ENCODE results near the gene AHCYL1. TPM values are rescaled to one million over a fixed set of nuclear protein-coding genes. Genes with fewer than 3 reads are reported as not detected.

AHCYL1 gene
- total RNA-seq, 1 experiment from 2014 or later, result 92.0 TPM

GRCh38 chr1:110070282-110070669 lies 85.7 kb downstream of the AHCYL1 start:
- ATAC-seq, result no peak

DNA sequence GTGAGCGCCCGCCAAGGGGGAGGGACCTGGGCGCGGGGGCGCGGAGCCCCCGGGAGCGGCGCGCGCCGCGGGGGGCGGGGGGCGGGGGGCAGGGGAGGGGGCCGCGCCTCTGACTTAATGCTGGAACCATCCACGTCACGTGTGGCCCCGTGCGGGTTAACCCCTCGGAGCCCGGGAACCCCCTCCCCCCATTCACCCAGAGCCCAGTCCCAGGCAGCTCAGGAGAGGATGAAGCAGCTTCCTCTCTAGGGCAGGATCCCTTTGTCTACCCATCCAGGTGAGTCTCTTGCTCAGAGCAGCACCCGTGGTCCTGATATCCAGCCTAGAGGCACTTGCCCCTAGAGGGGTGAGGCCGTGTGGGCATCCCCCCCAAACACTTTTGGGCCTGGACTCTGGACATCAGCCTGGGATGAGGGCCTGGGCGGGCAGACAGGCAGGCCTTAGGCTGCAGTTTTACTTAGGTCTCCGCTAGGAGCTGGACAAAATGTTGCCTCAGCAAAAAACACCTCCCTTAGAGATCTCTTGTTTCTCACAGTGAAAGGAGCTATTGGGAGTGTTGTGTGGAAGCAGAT lies 86.2 kb downstream of the AHCYL1 start, which contains the start of gene ALX3:
Gene ALX3, minus strand, starts transcription at position 2 of the 572 bp plus-strand sequence. CDS start 60 bp downstream, outside the sequence.
- no peak within 1 kb of the TSS for H3K4me2 ChIP-seq (ENCODE audit: low read length)
- no peaks in the 10 kb centered on the region for H3K9me3 ChIP-seq (ENCODE audit: control insufficient read depth in 1 of 2, insufficient read depth in 1 of 2, low read depth in 1 of 2, low read length in 2 of 2)
- ChIA-PET RAD21 (ENCODE audit: low non-redundant PET in 1 of 2, low total read pairs in 2 of 2, uncharacterized antibody in 2 of 2, unreplicated experiment in 2 of 2) (no interaction called here), POLR2A (no interaction called here), CTCF (interaction anchor here (2.0 to 3.6 kb wide), 2 partner anchors 11 to 17 kb away, joined by 5 to 14 read pairs; no protein-coding TSS in a partner anchor)
- no peaks in the 10 kb centered on the region for H3K36me3 ChIP-seq (ENCODE audit: control insufficient read depth in 1 of 2, insufficient read depth in 2 of 2, low read length in 2 of 2)
- no peak for DNase-seq (ENCODE audit: low read depth, low spot score)
- no peak within 1 kb of the TSS for H3K4me3 ChIP-seq (replicated peaks in 1 of 2; ENCODE audit: low read depth in 1 of 2, low read length in 2 of 2)
- H3K9me2 ChIP-seq (ENCODE audit: insufficient read depth), result no peaks in the 10 kb centered on the region
- no peaks in the 10 kb centered on the region for H3K27me3 ChIP-seq (ENCODE audit: insufficient read depth, low read length)
- no peaks in the 10 kb centered on the region for H3K79me2 ChIP-seq (ENCODE audit: insufficient read depth, low read length)
- H3K4me1 ChIP-seq (ENCODE audit: control insufficient read depth in 1 of 2, insufficient read depth in 2 of 2, low read length in 2 of 2), result no peaks in the 10 kb centered on the region
- no peak within 1 kb of the TSS for H2AFZ ChIP-seq (ENCODE audit: low read depth, low read length, poor library complexity, severe bottlenecking)
- BruUV-seq (replicated peaks), result no TSS peak
- H3K9ac ChIP-seq (ENCODE audit: low read length), result no peak within 1 kb of the TSS
- no peak for TF ChIP-seq CBX3 (IDR thresholded peaks at IDR 0.05; ENCODE audit: low read depth)
- TF ChIP-seq CTCF (IDR thresholded peaks at IDR 0.05 in 2 of 3, conservative IDR thresholded peaks at IDR 0.05 in 1 of 3; ENCODE audit: borderline replicate concordance in 1 of 3, insufficient read depth in 1 of 3, low read depth in 2 of 3, low read length in 2 of 3), result no peak
- no peak for TF ChIP-seq ELF1 (IDR thresholded peaks at IDR 0.05; ENCODE audit: borderline replicate concordance, low read depth)
- TF ChIP-seq, protein P1, sequence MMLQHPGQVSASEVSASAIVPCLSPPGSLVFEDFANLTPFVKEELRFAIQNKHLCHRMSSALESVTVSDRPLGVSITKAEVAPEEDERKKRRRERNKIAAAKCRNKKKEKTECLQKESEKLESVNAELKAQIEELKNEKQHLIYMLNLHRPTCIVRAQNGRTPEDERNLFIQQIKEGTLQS (IDR thresholded peaks at IDR 0.05), result no peak
- TF ChIP-seq ZFX (IDR thresholded peaks at IDR 0.05), result no peak
- no peak for TF ChIP-seq YY1 (IDR thresholded peaks at IDR 0.05; ENCODE audit: extremely low read depth, insufficient replicate concordance, low read depth, low read length)
- no peaks in the 10 kb centered on the region for H4K20me1 ChIP-seq (ENCODE audit: insufficient read depth)
- no peak for ATAC-seq
- intact Hi-C loops (cut with micrococcal nuclease), result no loop called here
- H3K27ac ChIP-seq (ENCODE audit: low read depth, low read length), result no peak within 1 kb of the TSS

More at GRCh38 chr1:110070282-110070669, 85.7 kb downstream of the AHCYL1 start:
- intact Hi-C loops (cut with micrococcal nuclease), result no loop called here
- ChIA-PET CTCF (interaction anchor here (2.0 to 3.6 kb wide), 2 partner anchors 11 to 18 kb away, joined by 5 to 14 read pairs; no protein-coding TSS in a partner anchor), POLR2A (no interaction called here), RAD21 (ENCODE audit: low non-redundant PET in 1 of 2, low total read pairs in 2 of 2, uncharacterized antibody in 2 of 2, unreplicated experiment in 2 of 2) (no interaction called here)
- no peaks in the 10 kb centered on the region for H3K4me1 ChIP-seq (ENCODE audit: control insufficient read depth in 1 of 2, insufficient read depth in 2 of 2, low read length in 2 of 2)
- no peaks in the 10 kb centered on the region for H3K9me2 ChIP-seq (ENCODE audit: insufficient read depth)
- H4K20me1 ChIP-seq (ENCODE audit: insufficient read depth), result no peaks in the 10 kb centered on the region
- H2AFZ ChIP-seq (ENCODE audit: low read depth, low read length, poor library complexity, severe bottlenecking), result no peak overlapping the region
- no peak overlapping the region for H3K27ac ChIP-seq (ENCODE audit: low read depth, low read length)
- DNase-seq (ENCODE audit: low read depth, low spot score), result no peak
- no TSS peak for BruUV-seq (replicated peaks)
- H3K36me3 ChIP-seq (ENCODE audit: control insufficient read depth in 1 of 2, insufficient read depth in 2 of 2, low read length in 2 of 2), result no peaks in the 10 kb centered on the region
- H3K9ac ChIP-seq (ENCODE audit: low read length), result no peak overlapping the region
- no peaks in the 10 kb centered on the region for H3K27me3 ChIP-seq (ENCODE audit: insufficient read depth, low read length)
- no peak overlapping the region for H3K4me2 ChIP-seq (ENCODE audit: low read length)
- no peaks in the 10 kb centered on the region for H3K9me3 ChIP-seq (ENCODE audit: control insufficient read depth in 1 of 2, insufficient read depth in 1 of 2, low read depth in 1 of 2, low read length in 2 of 2)
- TF ChIP-seq EGR1 (IDR thresholded peaks at IDR 0.05; ENCODE audit: low read depth), result no peak
- TF ChIP-seq ZFX (IDR thresholded peaks at IDR 0.05), result no peak
- no peak for TF ChIP-seq ELF1 (IDR thresholded peaks at IDR 0.05; ENCODE audit: borderline replicate concordance, low read depth)
- TF ChIP-seq CEBPB (IDR thresholded peaks at IDR 0.05; ENCODE audit: low read depth), result no peak
- no peak for TF ChIP-seq TCF7L2 (IDR thresholded peaks at IDR 0.05; ENCODE audit: borderline replicate concordance, extremely low read depth, insufficient read depth, insufficient read length)
- TF ChIP-seq, protein P2, sequence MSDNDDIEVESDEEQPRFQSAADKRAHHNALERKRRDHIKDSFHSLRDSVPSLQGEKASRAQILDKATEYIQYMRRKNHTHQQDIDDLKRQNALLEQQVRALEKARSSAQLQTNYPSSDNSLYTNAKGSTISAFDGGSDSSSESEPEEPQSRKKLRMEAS (IDR thresholded peaks at IDR 0.05), result no peak
- TF ChIP-seq SIN3A (IDR thresholded peaks at IDR 0.05; ENCODE audit: low read depth), result no peak
- no peaks in the 10 kb centered on the region for H3K79me2 ChIP-seq (ENCODE audit: insufficient read depth, low read length)
- no peak overlapping the region for H3K4me3 ChIP-seq (replicated peaks in 1 of 2; ENCODE audit: low read depth in 1 of 2, low read length in 2 of 2)
